Measurements from ENCODE around the gene TMEM132D.

TMEM132D gene

GRCh38 chr12:129790331-129790730 is 113.5 kb downstream of the TMEM132D start:
- no peak for DNase-seq (ENCODE audit: extremely low read depth, low read depth)
- TF ChIP-seq CTCF (IDR thresholded peaks at IDR 0.05; ENCODE audit: low read depth, low read length), result no peak

DNA sequence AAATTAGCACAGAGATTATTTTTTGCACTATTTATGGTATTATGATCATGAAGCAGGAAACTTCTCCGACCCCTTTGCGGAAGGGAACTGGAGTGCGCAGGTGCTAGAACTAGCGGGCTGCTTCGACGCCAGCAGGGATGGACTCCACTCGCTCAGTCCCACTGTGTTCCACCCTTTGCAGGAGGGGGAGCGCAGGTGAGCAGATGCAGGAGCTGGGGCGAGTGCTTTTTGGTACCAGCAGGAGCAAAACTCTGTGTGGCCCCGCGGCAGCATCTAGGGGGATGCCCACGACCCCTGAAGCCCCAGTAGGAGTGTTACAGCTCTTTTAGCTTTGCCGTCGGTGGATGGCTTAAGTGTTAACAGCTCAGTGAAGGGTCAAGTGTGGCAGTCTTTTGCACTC is 113.9 kb downstream of the TMEM132D start:
- no peak for DNase-seq (ENCODE audit: extremely low read depth, low read depth)

DNA sequence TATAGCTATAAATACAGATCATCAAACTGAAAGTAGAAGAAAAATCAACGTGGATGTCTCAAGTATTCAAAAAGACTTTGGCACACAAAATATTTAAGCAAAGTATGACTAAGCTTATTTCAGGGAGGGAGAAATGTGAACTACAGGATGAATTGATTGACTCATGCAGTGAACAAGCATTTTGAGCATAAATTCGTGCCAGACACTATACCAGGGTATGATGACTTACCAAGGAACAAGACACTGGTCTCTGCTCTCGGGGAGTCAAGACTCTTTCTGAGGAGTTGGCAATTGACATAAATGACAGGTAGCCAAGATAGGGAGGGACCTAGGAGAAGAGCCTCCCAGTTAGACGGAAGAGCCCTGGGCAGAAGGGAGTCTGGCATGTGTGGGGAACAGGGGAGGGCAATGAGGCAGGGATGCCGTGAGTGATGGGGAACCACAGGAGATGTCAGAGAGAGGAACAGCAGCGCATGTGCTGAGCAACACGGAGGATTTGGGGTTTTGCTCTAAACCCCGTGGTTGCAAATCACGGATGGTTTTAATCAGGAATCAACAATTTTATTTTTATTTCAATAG is 115.2 kb downstream of the TMEM132D start:
- DNase-seq (ENCODE audit: extremely low read depth, low read depth), result no peak

More for the DNA sequence above, 113.9 kb downstream of the TMEM132D start:
- TF ChIP-seq CTCF (IDR thresholded peaks at IDR 0.05; ENCODE audit: low read depth, low read length), result no peak

GRCh38 chr12:129779989-129780388 is 123.8 kb downstream of the TMEM132D start:
- TF ChIP-seq CTCF (IDR thresholded peaks at IDR 0.05; ENCODE audit: low read depth, low read length), result no peak
- no peak for DNase-seq (ENCODE audit: extremely low read depth, low read depth)

More for the DNA sequence above, 115.2 kb downstream of the TMEM132D start:
- TF ChIP-seq CTCF (IDR thresholded peaks at IDR 0.05; ENCODE audit: low read depth, low read length), result no peak

- DNase-seq (ENCODE audit: extremely low read depth, low read depth), result no peak
- TF ChIP-seq CTCF (IDR thresholded peaks at IDR 0.05; ENCODE audit: low read depth, low read length), result no peak
These were observed 124.8 kb downstream of the TMEM132D start for GRCh38 chr12:129779033-129779432.

- no peak for TF ChIP-seq CTCF (IDR thresholded peaks at IDR 0.05; ENCODE audit: low read depth, low read length)
- DNase-seq (ENCODE audit: extremely low read depth, low read depth), result no peak
These were observed 126.7 kb downstream of the TMEM132D start for GRCh38 chr12:129776977-129777667.
